ENCODE results near the gene PCDHB13.
"Not testable (repeated sequence)": the region's sequence is repeated elsewhere in the genome, so short reads cannot be mapped to it uniquely, and the experiment has no call there.

The PCDHB13 gene

GRCh38 chr5:141201646-141202045 is 12.1 kb upstream of the PCDHB13 start:
- DNase-seq (ENCODE audit: low spot score) = not testable (repeated sequence)

GRCh38 chr5:141208478-141208877 is 5.2 kb upstream of the PCDHB13 start, which contains the start of gene PCDHB12:
PCDHB12 (plus strand) TSS chr5:141208719; CDS start chr5:141208908, 189 bp downstream.
- DNase-seq (ENCODE audit: low spot score) = peak; percentile 29

- not testable (repeated sequence) for DNase-seq (ENCODE audit: low spot score)
These were observed 3.4 kb upstream of the PCDHB13 start for GRCh38 chr5:141210281-141210680.

GRCh38 chr5:141210849-141211248 is 2.9 kb upstream of the PCDHB13 start:
- DNase-seq (ENCODE audit: low spot score) = not testable (repeated sequence)

- not testable (repeated sequence) for DNase-seq (ENCODE audit: low spot score)
These were observed 864 bp downstream of the PCDHB13 start for GRCh38 chr5:141214583-141214982.

- DNase-seq (ENCODE audit: low spot score) = not testable (repeated sequence)
These were observed 1.8 kb downstream of the PCDHB13 start for GRCh38 chr5:141215504-141215903.

GRCh38 chr5:141216035-141216434 is 2.3 kb downstream of the PCDHB13 start:
- DNase-seq (ENCODE audit: low spot score) = not testable (repeated sequence)

- peak; percentile 50 for DNase-seq (ENCODE audit: low spot score)
These were observed 9.5 kb downstream of the PCDHB13 start, which contains the start of gene PCDHB14 for GRCh38 chr5:141223112-141223783. PCDHB14 (plus strand) TSS chr5:141223343; CDS start chr5:141223506, 163 bp downstream.

- not testable (repeated sequence) for DNase-seq (ENCODE audit: low spot score)
These were observed 11.1 kb downstream of the PCDHB13 start for GRCh38 chr5:141224844-141225243.

- DNase-seq (ENCODE audit: low spot score) = not testable (repeated sequence)
These were observed 11.7 kb downstream of the PCDHB13 start for GRCh38 chr5:141225421-141225820.

GRCh38 chr5:141234109-141234667 is 20.5 kb downstream of the PCDHB13 start:
- no peak for DNase-seq (ENCODE audit: low spot score)

- DNase-seq (ENCODE audit: low spot score) = not testable (repeated sequence)
These were observed 22.2 kb downstream of the PCDHB13 start for GRCh38 chr5:141235922-141236321.

GRCh38 chr5:141236516-141237313 is 23.0 kb downstream of the PCDHB13 start:
- no peak for DNase-seq (ENCODE audit: low spot score)

- DNase-seq (ENCODE audit: low spot score) = no peak
These were observed 27.8 kb downstream of the PCDHB13 start for GRCh38 chr5:141241496-141241895.

- no peak for DNase-seq (ENCODE audit: low spot score)
These were observed 31.6 kb downstream of the PCDHB13 start, which contains the start of gene PCDHB15 for GRCh38 chr5:141245250-141245717. PCDHB15 (plus strand) TSS chr5:141245395; CDS start chr5:141245579, 184 bp downstream.

- DNase-seq (ENCODE audit: low spot score) = not testable (repeated sequence)
These were observed 33.3 kb downstream of the PCDHB13 start for GRCh38 chr5:141246971-141247370.

- not testable (repeated sequence) for DNase-seq (ENCODE audit: low spot score)
These were observed 33.7 kb downstream of the PCDHB13 start for GRCh38 chr5:141247434-141247833.

GRCh38 chr5:141250576-141250975 is 36.9 kb downstream of the PCDHB13 start:
- no peak for DNase-seq (ENCODE audit: low spot score)

- no peak for DNase-seq (ENCODE audit: low spot score)
These were observed 44.7 kb downstream of the PCDHB13 start for GRCh38 chr5:141258464-141258863.

- no peak for DNase-seq (ENCODE audit: low spot score)
These were observed 45.2 kb downstream of the PCDHB13 start for GRCh38 chr5:141258948-141259347.

- no peak for DNase-seq (ENCODE audit: low spot score)
These were observed 46.9 kb downstream of the PCDHB13 start for GRCh38 chr5:141260458-141261237.

GRCh38 chr5:141261238-141261546 is 47.5 kb downstream of the PCDHB13 start:
- DNase-seq (ENCODE audit: low spot score) = no peak
